Hindlimb muscle (tissue), 1 donor: ENCODE results near the gene ANKS1B. TPM values are rescaled to one million over a fixed set of nuclear protein-coding genes. Genes with fewer than 3 reads are reported as not detected.

ENCODE experiments used
- DNase-seq: peaks from one replicate; pipeline ENCODE4 v3.0.0-alpha.2; 2013
- polyA plus RNA-seq: library from polyadenylated mRNA; unstranded; fragments of 120-200 nt; gene quantifications from one replicate; pipeline ENCODE4 v1.2.1, GENCODE V29; 2013; ENCODE audit not compliant: insufficient read length

Gene ANKS1B
- polyA plus RNA-seq, 1 donor, result 2.2 TPM

GRCh38 chr12:99442758-99443157, 542.0 kb downstream of the ANKS1B start:
- DNase-seq, result no peak

GRCh38 chr12:99439399-99439798, 545.3 kb downstream of the ANKS1B start:
- DNase-seq, result no peak

DNA sequence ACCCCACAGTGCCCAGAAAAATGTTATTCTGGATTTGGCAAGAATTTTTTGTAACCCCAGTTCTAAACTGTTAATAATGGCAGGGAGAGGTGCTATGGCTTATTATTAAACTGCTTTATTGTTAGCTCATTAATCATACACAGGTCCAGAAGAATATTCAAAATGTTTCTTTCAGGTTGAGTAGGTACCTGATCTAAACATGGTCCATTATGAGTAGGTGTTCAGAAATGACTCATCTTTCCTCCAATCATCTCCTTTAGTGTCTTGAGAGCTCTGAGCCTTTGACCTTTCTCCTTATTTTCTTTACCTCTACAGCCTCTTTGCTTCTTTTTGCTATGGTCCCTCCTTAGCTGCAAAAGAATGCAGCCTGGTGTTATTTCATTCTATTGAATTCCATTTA, 548.2 kb downstream of the ANKS1B start:
- DNase-seq, result no peak

DNA sequence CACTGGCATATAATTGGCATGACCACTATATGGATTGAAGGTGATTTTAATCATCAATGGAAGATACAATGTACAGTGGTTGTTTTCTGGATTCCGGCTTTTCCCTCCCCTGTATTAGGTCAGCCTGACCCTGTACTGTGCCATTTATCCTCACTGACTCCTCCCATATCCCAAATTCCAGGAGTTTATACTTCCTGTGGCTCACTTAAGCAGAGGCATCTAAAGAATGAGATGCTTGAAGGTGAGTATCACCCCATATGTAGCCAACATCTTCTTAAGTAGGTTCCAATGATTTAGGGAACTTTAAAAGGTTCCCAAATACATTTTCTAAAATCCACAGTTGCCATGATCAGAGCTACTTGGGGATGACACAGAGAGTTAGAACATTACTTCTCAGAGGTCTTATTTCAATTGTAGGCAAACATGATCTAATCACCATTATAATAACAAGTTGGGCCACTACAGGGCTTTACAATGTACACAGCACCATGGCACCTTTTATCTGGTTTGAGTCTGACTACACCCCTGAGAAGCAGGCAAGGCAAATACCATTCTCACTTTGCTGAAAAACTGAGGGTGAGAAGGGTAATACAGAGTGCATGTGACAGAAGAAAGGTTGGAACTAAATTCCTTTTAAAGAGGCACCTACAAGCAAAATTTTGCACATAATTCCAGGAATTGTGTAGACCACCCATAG, 549.5 kb downstream of the ANKS1B start:
- no peak for DNase-seq

GRCh38 chr12:99433155-99433554, 551.6 kb downstream of the ANKS1B start:
- DNase-seq, result no peak

DNA sequence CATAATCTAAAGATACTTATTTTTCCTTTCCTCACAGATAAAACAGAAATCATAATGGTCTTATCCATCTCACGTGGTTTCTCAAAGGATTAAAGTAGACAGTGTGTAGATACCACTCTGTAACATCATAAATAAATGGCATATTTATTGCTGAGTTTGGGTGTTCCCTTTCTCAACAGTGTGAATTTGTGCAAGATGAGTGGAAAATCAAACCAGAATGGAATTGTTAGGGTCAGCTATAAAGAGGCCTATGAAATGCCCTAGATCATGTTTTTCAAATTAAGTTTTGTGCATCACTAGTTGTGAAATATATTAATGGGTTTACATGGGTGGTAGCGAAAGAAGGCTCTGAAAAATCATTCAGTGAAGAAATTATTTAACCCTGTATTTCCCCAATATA, 553.5 kb downstream of the ANKS1B start:
- DNase-seq, result no peak

GRCh38 chr12:99427104-99427503, 557.6 kb downstream of the ANKS1B start:
- DNase-seq, result no peak

GRCh38 chr12:99418379-99418778, 566.4 kb downstream of the ANKS1B start:
- no peak for DNase-seq

DNA sequence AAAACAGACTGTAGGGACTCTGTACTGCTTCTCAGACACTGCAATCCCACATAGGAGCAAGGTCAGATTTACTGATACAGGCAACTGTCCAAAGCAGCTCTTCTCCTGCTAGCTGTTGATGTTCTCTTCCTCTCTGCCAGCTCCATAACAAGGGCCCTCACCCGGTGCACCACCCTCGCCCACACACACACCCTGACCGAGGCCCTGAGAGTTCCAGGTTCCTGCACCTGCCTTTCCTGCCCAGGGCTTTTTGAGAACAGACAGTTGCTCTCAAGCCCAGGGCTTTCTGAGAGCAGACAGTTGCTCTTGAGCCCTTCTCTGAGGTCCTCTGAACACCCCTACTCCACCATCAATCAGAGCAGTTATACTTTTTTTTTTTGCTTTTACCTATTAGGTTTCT, 571.0 kb downstream of the ANKS1B start:
- DNase-seq, result no peak

DNA sequence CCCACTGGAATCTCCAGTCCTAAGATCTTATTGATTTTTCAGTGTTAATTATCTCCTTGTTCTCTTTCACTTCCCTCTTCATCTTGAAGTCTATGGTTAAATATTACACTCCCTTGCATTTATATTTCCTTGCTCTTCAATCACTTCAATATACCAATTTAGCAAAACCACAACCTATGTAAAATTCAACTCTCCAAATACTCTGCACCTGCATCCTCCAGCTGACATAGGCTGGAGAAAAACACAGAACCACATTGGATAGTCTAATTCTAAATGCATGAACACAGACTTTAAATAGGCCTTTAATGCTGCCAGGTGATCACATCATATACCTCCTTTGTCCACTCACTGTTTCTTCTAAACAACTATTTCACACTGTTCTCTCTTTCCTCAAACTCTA, 591.0 kb downstream of the ANKS1B start:
- DNase-seq, result no peak

GRCh38 chr12:99392091-99392850, 592.5 kb downstream of the ANKS1B start:
- DNase-seq, result no peak

- no peak for DNase-seq
Observed at GRCh38 chr12:99390707-99391106, 594.0 kb downstream of the ANKS1B start.

GRCh38 chr12:99389751-99390150, 595.0 kb downstream of the ANKS1B start:
- DNase-seq, result no peak

DNA sequence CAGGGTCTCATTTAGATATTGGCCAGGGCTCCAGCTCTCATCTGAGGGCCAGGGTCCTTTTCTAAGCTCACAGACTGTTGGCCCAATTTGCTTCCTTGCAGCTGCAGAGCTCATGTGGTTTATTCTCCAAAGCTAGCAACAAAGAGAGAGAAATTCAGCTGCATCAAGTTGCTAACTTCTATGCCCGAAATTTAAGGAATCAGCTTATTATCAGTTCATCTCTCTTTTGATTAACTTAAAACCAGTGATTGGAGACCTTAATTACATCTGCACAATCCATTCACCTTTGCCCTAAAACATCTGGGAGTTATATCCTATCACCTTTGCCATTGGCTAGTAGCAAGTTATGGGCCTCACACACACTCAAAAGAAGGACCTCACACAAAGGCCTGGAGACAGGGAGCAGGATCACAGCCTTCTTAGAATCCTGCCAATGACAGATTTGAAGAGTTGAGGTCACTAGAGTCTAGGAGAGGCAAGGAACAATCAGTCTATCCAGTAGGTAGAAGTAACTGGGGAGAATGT, 596.0 kb downstream of the ANKS1B start:
- no peak for DNase-seq

- DNase-seq, result no peak
Observed at GRCh38 chr12:99387661-99388060, 597.1 kb downstream of the ANKS1B start.

- DNase-seq, result no peak
Observed at GRCh38 chr12:99386907-99387306, 597.8 kb downstream of the ANKS1B start.

DNA sequence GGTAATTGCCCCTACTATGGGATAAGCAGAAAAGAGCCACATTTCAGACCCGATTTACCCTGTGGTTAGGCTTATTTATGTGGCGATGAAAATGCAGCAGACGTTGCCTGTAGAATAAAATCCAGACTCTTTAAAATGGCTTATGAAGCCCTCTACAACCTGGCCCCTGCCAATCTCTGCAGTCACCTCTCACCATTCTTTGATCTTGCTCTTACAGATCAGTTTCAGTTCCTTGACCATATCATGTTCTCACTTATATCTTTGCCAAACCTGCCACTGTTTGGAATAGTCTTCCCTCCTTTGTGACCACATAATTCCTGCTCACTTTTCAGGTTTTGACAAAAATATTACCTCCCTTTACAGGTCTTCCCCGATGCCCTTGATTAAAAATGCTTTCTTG, 601.5 kb downstream of the ANKS1B start:
- no peak for DNase-seq

DNA sequence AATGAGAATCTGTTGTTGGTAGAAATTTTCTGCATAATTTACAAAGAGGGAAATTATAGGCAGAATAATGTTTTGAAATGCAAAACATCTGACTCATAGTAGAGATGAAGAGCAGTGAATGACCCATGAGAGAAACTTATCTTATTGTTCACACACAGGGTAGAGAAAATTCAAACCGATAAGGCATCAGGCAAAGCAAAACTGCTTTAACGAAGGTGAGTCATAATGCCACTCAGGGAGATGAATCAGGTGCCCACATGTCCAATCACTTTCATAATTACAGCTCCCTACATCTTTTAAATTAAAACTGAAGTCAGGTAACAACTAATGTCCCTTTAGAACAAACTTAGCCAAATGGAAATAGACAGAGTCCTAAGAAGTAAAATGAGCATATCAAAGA, 602.7 kb downstream of the ANKS1B start:
- no peak for DNase-seq

GRCh38 chr12:99380701-99381100, 604.0 kb downstream of the ANKS1B start:
- DNase-seq, result no peak

DNA sequence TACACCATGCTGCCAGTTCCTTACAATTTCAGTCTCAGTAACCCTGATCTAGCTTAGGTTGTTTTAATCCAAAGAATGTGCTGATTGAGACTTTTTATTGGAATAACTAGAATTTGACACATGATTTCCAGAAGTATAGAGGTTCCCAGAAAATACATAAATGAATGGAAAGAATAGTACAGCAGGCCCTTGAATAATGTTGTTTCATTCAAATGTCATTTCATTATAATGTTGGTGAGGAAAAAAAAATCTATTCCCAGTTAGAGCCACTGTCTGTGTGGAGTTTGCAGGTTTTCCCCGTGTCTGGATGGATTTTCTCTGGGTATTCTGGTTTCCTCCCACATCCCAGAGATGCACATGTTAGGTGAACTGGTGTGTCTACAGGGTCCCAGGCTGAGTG, 610.7 kb downstream of the ANKS1B start:
- DNase-seq, result no peak

DNA sequence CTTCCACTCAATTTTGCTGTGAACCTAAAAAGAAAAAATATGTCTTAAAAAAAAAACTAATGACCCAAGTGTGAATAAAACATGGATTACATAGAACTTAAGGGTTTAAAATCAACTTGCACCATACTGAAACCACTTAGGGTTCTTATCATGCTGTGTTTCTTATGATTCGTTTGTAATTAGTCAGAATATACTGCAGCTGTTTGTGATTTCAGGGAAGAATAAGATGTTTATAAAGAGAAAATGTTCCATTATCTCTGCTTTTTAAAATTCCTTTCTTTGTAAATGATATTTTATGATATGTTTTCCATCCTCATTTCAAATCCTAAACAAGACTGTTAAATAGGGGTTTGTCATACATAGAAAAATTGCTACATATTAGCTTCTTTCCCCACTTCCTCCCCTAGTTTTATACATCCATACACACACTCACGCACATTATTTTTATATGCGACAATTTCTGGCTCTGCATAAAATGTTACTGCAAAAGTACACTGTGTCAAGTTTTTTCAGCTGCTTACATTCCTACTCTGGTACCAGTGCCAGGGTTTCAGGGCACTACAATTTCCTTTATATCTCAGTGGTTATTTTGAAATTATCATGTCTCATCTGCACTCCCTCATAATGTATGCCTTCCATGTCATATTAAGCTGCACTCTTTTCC, 612.3 kb downstream of the ANKS1B start:
- DNase-seq, result no peak

- DNase-seq, result no peak
Observed at GRCh38 chr12:99370421-99371138, 614.2 kb downstream of the ANKS1B start.

DNA sequence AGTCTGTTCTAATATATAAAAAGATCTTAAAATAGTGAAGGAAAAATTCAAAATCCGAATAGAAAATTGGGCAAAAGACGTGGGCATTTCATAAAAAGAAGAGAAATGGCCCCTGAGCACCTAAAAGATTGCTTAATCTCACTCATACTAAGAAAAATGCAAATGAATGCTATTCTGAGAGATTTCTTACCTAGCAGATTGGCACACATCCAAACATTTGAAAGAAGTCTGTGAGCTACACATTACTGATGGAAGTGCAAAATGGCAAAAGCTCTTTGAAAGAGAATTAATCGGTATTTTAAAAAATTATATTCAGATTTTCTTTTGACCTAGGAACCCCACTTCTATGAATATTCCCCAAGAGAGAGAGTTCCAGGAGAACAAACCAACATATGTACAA, 617.6 kb downstream of the ANKS1B start:
- no peak for DNase-seq
